HG03135 (cell line): ENCODE results near the gene CYP4F22.
"Not testable (repeated sequence)": the region's sequence is repeated elsewhere in the genome, so short reads cannot be mapped to it uniquely, and the experiment has no call there.

Experiments
- ATAC-seq: cut with Tn5 transposase; IDR thresholded peaks from one replicate; pipeline ENCODE4 v1.9.1; 2021; ENCODE audit warnings: mild to moderate bottlenecking, moderate library complexity; ENCODE audit not compliant: unreplicated experiment

CYP4F22 gene

DNA sequence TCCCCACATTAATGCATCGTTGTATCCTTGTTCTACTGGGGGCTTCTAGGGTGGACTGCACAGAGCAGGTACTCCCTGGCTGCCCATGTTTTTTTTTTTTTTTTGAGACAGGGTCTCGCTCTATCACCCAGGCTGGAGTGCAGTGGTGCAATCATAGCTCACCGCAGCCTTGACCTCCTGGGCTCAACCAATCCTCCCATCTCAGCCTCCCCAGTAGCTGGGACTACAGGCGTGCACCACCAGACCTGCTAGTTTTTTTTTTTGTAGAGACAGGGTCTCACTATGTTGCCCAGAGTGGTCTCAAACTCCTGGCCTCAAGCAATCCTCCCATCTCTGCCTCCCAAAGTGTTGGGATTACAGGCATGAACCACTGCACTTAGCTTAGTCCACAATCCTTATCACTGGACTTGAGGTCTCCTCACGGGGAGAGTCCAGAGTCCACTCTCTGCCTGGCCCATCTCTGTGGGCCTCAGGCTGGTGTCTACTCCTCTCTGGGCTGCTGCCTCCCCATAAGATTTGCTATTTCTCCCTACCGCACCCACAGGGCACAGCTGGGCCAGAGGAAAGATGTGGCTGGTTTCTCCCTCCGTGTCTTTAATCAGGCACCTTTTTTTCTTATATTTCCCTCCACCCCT is 56.3 kb downstream of the CYP4F22 start:
- ATAC-seq = no peak

DNA sequence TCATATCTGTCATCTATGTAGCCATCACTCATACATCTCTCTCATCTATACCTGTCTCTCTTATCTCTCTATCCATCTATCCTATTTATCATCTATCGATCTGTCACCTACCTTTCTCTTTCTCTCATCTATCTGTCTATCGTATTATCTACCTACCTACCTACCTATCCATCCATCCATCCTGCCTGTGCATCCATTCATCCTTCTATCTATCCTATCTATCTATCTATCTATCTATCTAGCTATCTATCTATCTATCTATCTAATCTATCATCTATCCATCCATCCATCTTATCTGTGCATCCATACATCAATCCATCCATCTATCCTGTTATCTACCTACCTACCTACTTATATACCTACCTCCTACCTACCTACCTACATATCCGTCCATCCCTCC is 62.1 kb downstream of the CYP4F22 start:
- no peak for ATAC-seq

DNA sequence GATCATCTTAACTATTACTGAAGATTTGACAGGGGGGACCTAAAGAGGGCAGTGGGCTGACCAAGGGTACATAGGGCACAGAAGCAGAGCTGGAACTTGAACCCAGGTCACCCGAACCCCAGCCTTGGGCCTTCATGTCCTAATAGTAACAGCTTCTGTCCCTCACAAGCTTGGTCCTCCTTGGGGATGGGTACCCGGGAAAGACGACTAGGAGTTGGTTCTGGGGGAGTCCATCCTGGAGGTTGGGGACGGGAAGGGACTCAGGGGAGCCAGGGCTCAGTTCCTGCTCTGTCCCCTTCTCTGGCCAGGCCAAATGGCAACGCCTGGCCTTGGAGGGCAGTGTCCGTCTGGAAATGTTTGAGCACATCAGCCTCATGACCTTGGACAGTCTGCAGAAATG is 67.1 kb downstream of the CYP4F22 start:
- no peak for ATAC-seq

DNA sequence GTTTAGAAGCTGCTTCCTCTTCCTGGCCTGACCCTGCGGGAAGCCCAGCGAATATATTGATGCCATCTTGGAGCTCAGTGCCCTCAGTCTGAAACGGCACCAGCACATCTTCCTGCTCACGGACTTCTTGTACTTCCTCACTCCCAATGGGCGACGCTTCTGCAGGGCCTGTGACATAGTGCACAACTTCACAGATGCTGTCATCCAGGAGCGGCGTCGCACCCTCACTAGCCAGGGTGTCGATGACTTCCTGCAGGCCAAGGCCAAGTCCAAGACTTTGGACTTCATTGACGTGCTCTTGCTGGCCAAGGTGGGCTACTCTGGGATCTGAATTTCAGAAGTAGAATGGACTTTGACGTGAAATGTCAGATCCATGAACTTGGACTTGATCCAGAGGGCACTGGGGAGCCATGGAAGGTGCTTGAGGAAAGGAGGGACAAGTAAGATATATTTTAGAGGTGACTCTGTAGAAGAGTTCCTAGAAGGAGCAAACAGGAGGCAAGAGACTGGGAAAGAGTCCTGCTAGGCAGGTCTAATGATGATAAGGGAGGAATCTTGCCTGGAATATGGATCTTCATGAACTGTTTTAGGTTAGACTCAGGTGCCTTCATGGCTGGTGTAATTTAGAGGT is 68.3 kb downstream of the CYP4F22 start:
- ATAC-seq = no peak

DNA sequence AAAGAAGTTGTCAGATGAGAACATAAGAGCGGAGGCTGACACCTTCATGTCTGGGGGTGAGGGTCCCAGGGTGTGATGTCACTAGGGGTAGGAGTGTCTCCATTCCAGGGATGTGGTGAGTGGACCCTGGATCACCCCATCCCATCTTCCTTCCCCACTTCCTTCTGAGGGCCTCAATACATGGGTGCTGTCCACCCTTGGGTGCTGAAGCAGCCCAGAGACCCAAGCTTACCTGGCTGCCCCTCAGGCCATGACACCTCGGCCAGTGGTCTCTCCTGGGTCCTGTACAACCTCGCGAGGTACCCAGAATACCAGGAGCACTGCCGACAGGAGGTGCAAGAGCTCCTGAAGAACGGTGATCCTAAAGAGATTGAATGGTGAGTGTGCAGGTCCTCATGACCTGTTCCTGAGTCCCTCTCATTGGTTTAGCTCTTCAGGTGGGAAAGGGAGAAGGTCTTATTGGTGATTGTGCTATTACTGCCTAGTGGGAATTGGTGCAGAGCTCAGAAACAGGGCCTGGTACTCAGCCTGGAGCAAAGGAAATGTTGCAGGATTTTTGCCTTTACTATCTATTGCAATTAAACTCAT is 69.0 kb downstream of the CYP4F22 start:
- no peak for ATAC-seq

DNA sequence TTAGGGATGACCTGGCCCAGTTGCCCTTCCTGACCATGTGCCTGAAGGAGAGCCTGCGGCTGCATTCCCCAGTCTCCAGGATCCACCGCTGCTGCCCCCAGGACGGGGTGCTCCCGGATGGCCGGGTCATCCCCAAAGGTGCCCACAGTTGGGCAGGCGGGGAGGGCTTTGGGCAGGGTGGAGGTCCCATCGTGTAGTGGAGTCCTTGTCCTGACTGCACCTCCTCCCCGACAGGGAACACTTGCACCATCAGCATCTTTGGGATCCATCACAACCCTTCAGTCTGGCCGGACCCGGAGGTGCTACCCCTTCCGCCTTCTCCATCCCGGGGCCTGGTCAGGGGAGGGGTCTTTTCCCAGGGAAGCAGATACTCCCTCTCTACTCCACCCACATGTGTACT is 75.0 kb downstream of the CYP4F22 start:
- no peak for ATAC-seq

DNA sequence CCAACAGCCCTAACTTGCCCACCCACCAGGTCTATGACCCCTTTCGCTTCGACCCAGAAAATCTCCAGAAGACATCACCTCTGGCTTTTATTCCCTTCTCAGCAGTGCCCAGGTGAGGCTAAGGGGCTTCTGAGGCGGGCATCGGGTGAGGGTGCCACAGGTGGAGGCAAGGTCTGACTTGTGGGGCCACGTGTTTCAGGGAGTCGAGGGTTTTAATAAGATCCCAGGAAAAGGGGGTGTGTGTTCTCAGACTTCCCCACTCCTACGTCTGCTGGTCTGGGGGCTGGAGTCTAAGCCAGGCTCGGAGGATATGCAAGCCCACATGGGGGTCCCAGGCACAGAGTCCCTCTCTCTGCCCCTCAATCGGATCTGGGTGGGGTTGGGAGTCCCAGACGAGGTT is 75.8 kb downstream of the CYP4F22 start:
- no peak for ATAC-seq

DNA sequence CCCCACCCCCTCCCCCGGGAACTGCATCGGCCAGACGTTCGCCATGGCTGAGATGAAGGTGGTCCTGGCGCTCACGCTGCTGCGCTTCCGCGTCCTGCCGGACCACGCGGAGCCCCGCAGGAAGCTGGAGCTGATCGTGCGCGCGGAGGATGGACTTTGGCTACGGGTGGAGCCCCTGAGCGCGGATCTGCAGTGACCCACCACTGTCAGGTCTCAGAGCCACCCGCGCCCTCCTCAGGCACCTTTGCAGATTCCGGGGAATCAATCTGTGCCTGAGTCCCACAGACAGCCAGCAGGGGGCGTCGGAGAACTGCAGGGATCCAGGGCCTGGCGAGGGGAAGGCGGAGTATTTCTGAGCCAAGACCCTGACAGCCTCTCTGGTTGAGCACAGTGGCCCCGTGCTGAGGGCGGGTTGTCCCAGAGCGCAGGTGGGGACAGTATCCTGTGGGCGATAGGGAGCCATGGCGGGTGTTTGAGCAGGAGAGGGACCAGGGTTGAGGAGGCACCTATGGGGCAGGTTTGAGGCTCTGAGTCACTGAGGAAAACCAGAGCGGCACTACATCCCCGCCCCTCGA is 76.3 kb downstream of the CYP4F22 start:
- ATAC-seq = no peak

DNA sequence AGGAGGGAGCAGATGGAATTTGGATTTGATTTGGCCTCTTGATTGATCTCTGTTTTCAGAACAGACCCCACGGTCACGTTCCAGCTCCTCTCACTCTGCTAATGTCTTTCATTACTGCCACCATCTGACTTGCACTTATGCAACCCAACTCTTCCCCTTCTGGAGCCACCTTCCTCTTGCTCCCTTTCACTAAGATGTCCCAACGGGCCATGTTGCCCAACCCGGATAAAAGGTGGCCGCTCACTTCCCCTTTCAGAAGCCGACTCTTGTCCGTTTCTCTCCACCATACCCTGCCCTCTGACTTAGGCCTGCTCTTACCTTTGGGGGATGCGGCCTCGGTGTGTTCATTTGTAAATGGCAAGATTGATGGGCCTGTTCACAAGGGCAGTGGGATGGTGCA is 79.3 kb downstream of the CYP4F22 start:
- no peak for ATAC-seq

DNA sequence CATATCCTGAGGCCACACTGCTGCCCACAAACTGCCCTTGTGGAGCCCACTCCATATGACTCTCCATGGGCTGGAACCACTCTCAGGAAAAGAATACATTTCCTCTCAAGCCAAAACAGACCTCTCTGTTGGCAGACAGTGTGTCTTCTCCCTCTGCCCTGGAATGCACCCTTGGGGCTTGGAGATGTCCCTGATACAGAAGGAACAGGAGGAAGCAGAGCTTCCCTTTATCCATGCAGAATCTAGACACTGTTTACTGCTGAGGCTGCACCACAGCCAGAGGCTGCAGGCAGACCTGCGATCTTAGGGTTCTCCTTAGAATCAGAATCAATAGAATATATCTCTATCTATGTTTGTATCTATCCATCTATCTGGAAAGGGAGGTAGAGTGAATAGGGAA is 79.9 kb downstream of the CYP4F22 start:
- no peak for ATAC-seq

DNA sequence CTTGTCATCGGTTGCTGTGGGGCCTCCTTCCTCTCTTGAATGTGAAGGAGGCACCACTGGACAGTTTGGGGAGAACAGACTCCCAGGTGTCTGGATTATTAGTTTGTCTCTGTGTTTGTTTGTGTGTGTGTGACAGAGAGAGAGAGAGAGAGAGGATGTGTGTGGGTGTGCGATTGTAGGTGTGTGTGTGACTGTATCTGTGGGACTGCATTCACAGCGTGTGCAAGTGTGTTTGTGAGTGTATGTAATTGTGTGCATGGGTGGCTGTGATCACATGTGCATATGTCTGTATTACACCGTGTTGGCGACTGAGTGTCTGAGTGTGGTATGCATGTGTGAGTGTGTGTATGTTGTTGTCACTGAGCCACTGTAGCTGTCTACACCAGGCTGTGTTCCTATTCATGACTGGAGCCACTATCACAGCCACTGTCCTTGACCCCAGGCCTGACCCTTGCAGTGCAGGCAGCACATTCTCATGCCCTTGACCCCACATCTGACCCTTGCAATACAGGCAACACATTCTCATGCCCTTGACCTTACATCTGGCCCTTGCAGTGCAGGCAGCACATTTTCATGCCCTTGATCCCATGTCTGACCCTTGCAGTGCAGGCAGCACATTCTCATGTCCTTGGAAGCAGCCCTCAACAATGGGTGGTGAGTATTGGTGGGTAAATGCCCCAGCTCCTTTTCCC is 81.6 kb downstream of the CYP4F22 start:
- no peak for ATAC-seq

DNA sequence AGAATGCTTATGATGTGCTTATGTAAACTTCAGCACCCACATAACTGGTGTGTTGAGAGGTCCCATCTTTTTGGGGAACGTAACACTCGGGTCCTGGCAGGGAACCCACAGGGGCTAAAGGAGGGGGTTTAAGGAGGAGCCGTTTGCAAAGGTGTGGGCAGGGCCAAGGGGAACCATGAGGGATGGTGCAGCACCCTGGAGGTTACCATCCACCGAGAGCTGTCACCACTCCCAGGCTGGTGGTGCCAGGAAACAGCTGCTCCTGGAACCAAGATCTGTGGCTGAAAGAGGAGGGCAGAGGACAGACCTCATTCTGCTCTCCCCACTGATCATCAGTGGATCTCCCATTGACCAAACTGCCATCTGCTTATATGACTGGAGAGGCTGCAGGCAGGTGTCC is 83.5 kb downstream of the CYP4F22 start:
- no peak for ATAC-seq

DNA sequence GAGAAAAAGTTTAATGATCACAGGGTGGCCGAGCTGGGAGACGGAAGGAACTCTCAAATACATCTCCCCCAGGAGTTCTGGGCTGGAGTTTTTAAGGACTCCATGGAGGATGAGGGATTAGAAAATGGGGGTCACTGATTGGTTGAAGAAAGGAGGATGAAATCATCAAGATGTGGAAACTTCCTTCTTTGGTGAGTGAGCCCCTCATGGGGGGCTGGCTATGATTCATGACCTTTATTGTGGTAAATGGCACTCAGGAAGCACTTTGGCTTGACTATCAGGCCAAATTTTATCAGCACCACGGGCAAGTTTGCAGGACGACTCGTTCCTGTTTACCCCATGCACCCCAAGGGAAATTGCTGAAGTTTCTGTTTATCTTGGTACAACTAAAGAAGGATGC is 84.2 kb downstream of the CYP4F22 start:
- ATAC-seq = not testable (repeated sequence)

DNA sequence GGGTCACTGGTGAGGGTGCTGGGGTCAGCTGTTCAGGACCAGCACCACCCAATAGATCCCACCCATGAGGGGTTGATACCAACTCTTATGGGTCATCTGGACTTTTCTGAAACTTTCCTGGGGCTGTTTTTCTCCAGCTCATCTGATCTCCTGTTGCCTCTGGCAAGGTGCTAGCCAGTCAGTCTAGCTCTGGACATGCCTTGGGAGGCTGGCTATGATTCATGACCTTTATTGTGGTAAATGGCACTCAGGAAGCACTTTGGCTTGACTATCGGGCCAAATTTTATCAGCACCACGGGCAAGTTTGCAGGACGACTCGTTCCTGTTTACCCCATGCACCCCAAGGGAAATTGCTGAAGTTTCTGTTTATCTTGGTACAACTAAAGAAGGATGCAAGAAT is 85.4 kb downstream of the CYP4F22 start:
- not testable (repeated sequence) for ATAC-seq

DNA sequence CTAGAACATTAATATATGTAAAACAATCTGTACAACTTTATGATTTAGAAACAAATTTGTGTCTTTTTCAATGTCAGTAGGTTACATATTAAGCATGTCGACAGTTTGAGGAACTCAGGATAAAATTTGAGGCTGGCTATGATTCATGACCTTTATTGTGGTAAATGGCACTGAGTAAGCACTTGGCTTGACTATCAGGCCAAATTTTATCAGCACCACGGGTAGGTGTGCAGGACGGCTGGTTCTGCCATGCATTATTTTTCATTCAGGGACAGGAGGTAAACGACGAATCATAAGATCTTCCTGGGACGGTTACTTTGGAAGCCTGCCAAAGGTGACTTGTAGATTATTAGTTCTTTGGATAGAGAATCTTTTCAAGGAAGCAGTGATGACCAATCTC is 86.7 kb downstream of the CYP4F22 start:
- ATAC-seq = no peak
